Eye (tissue), 1 donor: ENCODE results near the gene CCDC188.
A peak's percentile ranks its signal among the peaks of the same experiment; 100 is the strongest.
"Not testable (repeated sequence)": the region's sequence is repeated elsewhere in the genome, so short reads cannot be mapped to it uniquely, and the experiment has no call there.

Source experiments
- DNase-seq: peaks from one replicate; pipeline ENCODE4 v3.0.0-alpha.2; 2015

Gene CCDC188

DNA sequence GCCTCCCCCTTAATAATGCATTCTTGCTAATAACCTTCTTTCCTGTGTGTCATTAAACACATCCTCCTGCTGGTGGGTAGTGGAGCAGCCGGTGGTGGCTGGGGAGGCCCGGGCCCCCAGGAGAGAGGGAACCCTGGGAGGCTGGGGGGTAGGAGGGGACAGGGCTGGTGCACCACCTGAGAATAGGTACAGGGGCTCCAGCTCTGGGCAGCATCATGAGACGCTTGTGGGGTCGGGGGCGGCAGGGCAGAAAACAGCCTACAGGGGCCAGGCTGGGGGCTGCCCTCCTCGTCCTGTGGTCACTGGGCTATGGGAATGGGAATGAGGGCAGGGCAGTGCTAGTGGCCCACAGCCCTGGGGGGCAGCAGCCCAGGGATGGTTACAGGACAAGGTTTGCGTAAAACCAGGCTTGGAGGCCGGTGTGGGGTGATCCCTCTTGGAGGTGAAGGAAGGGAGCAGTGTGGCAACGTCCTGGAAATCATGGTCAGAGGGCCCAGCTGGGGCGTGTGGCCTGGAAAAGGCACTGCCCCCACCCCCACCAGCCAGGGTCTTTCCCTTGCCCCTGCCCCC, 18.5 kb upstream of the CCDC188 start:
- no peak for DNase-seq

DNA sequence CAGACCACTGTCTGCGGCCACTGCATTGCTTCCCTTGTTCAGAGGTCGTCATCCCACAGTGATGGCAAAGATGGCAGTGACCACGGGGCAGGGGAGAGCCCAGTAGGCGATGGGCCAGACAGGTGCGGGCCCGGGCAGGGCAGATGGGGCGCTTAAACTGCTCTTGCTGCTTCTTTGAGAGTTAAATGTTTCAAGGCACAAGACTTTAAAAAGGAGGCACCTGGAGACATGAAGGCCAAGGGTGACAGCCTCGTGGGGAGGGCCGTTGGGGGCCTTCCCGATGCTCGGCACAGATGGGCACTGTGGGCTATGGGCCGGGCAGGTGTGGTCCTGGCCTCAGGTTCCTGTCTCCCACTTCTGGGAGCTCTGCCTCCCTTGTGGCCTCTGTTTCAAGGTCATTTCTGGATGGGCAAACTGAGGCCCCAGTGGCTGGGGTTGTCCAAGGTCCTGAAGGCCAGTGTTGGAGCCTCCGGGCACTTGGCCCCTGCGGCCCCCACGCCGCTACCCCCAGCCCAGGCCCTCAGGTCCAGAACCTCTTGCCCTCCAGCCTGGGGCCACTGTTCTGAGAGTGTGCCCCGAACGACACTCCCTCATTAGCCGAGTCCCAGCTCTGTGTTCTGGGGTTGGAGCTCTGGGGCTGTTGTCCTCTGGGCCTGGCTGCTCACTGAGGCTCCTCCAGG, 16.9 kb upstream of the CCDC188 start:
- DNase-seq, result no peak

DNA sequence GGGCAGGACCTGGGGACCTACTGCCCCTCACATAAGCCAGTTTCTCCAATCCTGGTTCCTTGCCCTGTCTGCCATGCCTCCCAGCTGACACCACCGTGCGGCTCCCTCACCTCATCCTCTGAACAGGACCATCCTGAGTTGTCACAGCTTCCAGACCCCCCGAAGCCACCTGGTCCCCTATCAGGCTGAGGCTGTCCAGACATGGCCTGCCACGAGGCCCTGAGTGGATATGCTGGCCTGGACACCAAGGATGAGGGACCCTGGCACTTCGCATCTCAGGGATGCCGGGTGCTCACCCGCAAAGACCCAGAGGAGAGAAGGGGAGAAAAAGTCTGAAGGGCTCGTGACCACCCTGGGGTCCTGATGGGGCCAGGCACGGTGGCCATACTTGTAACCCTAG, 15.8 kb upstream of the CCDC188 start:
- DNase-seq, result no peak

DNA sequence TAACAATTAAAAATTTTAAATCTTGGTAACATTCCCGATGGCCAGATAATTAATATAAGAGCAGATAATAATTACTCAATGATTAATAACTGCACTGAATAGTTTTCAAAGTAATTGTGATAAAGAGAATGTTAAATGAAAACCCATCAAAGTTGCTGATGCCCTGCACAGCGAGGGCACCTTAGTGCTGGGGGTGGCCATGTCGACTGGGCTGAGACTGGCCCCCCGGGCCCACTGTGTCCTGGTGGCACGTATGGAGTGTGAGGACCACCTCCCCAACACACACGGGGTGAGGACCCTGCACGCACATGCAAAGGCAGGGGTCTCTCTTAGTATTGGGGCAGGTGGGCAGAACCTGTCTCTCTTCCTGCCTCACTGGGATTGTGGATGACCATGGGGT, 15.1 kb upstream of the CCDC188 start:
- DNase-seq, result no peak

DNA sequence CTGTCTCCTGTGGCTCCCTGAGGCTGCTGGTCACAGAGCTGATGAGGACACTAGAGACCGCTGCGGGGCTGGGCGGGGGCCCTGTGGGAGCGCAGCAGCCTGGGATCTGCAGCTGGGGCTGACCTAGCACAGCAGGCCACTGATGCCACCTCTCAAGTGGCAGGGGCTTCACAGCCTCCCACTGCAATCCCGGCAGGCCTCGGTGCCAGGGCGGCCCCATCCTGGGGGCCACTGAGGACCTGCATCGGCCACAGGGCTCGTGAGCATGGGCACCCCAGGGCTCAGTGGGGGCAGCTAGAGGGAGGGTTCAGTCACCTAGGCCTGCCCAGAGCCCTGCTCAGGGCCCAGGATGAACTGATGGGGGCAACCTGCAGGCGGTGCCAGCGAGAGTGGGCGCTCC, 14.6 kb upstream of the CCDC188 start:
- DNase-seq, result no peak

DNA sequence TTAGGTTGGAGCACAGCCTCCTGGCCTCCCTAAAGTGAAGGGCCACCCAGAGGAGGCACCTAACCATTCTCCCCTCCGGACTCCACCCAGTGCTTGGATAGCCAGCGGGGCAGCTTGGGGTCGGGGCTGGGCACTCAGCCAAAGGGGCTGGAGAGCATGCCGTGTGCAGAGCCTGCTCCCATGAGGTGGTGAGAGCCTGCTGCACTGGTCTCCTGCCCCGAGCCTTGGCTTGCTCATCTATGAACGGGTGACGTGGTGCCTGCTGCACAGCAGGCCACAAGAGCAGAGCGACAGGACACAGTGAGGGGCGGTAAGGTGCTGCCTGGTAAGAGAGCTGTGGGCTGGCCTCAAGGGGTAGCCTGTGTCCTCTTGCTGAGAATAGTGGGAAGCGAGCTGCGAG, 14.0 kb upstream of the CCDC188 start:
- no peak for DNase-seq

DNA sequence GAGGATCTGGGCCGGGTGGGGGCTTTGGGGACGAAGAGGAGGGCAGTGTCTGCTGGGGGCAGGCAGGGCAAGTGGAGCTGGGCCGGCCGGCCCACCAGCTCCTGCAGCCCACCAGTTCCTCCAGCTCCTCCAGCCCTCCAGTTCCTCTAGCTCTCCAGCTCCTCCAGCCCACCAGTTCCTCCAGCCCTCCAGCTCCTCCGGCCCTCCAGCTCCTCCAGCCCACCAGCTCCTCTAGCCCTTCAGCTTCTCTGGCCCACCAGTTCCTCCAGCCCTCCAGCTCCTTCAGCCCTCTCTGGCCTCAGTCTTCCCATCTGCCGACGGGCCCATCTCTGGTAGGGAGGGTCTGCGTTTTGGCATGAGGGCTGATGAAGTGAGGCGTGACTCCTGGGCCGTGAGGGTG, 9.2 kb upstream of the CCDC188 start:
- no peak for DNase-seq

DNA sequence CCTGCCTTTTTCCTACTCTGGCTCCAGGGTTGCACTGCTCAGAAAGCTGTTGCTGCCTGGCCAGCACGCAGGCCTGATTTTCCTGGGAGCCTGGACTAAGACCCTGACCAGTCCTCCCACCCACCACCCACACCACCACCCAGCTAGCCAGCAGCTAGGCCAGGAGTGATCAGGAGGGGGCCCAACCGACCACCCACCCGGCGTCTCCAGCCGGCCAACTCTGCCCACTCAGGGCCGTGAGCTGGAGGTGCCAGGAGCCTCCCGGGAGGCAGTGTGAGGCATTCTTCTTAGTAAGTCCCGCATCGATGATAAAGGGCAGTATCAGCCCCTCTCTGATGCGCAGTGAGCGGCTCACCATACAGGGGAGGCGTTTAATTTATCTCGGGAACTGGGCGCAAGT, 8.7 kb upstream of the CCDC188 start:
- DNase-seq, result not testable (repeated sequence)

DNA sequence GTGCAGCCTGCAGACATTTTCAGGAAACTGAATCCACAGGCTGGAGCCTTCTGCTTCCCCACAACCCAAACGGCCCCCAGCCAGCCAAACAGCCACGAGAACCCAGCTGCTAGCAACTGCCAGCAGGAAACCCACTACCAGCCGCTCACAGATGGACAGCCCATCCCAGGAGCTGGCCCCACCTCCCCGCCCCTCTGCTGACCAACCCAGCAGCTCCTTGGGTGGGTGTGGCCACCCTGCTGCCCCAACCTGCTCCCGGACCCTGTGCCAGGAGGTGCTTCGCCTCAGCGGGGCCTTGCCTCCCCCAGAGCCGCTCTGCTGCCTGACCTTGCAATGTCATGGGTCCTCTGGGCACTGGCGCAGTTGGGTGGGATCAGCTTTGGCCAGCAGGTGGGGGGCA, 8.2 kb upstream of the CCDC188 start:
- peak; percentile 76 for DNase-seq

DNA sequence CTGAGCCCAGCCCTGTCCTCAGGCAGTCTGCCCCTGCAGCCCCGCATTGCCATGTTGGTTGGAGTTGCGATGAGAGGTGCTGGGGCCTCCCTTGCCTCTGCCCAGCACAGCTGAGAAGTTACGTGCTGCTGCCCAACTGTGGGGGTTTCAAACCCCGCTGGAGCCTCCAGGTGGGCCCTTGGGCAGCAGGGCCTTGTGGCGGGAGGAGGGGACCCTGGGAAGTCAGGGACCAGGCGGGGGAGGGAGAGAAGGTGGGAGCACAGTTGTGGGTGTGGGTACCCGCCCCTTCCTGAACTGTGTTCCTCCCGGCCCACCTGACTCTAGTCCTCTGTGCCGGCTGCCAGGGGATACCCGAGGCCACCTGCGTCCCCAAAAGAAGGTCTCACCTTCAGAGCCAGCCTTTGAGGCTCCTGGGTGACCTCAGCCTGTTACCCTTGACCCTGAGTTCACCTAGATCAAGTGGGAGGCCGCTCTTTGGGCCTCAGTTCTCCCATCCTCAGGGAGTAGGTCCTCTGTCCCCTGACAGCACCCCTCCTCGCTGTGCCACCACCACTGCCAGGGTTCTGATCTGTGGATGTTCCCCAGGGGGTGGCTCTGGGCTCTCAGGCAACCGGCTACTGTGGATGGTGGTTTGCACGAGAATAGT, 7.7 kb upstream of the CCDC188 start:
- no peak for DNase-seq

DNA sequence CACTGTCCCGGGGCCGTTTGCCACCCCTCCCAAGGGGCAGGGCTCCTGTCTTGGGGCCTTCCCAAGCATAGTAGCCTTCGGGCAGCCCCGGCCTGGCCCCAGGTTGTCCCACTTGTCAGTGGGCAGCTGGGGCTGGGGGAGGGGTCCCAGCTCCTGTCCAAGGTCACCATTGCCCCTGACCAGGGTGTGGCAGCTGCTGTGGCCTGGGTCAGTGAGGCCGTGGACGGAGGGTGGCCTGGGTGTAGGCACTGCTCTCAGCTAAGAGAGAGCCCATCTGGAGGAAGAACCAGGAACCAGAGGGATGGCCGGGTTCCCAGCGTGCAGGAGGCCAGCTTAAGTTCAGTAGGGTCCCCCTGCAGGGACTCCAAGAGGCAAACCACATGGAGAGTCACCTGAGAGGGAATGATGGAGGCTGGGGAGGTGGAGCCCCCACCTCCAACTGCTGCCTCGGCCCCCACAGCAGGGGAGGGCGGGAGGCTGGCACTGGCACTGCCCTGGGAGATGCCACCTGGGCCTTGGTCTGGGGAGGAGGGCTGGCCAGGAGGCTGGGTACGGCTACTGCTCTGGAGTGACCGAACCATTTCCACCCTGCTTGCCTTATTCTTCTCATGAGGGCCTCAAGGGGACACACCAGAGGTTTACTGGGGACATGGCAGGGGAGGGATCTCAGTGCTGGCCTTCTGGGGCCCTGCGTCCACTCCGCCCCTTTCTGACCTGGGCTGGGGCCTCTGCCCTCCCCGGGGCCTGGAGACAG, 6.8 kb upstream of the CCDC188 start:
- no peak for DNase-seq

DNA sequence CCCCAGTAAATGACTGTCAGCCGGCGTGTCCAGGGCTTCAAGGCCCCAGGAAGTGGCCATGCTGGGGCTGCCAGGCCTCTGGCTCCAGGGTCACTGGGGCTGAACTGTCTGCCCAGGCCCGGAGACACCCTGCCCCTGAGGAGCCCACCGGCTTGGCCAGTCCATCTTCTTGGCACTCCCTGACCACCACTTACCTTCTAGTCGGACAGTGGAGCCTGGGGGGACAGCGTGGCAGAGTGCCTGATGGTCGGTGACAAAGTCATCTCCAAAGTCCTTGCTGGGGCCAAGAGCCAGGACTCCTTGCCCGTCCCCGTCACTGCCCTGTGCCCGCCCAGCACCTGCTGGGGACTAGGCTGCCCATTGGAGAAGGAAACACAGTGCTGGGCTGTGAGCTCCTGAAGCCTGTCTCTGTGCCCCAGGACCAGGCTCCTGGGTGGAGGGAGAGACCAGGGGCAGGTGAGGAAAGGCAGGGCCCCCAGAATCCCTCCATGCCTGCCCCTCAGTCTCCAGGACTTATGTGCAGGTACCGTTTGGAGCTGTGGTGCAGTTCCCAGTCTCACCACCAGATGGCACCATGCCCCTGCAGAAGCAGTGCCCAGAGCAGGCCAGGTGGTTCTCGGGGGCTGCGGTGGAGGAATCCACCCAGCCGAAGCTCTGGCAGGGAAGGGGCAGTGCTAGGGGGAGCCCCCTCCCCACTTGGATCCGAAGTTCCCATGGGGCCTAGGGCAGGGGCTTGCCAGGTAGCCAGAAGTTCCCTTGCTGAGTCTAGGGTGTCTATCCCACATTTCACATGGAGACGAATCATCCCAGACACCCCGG, 6.0 kb upstream of the CCDC188 start:
- peak; percentile 95 for DNase-seq

DNA sequence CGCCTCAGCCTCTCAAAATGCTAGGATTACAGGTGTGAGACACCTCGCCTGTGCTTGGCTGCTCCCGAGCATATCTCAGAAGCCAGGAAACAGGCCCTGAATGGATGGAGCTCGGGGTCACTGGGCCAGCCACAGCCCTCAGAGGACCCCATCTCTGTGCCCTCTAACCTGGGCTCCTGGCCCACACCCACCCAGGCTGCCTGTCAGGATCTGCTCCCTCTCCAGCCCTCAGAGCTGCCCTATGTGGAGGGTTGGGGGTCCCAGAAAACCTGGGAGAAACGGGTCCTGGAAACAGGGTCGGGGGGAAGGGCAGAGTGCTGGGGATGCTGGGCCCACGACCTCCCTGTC, 5.2 kb upstream of the CCDC188 start:
- no peak for DNase-seq

DNA sequence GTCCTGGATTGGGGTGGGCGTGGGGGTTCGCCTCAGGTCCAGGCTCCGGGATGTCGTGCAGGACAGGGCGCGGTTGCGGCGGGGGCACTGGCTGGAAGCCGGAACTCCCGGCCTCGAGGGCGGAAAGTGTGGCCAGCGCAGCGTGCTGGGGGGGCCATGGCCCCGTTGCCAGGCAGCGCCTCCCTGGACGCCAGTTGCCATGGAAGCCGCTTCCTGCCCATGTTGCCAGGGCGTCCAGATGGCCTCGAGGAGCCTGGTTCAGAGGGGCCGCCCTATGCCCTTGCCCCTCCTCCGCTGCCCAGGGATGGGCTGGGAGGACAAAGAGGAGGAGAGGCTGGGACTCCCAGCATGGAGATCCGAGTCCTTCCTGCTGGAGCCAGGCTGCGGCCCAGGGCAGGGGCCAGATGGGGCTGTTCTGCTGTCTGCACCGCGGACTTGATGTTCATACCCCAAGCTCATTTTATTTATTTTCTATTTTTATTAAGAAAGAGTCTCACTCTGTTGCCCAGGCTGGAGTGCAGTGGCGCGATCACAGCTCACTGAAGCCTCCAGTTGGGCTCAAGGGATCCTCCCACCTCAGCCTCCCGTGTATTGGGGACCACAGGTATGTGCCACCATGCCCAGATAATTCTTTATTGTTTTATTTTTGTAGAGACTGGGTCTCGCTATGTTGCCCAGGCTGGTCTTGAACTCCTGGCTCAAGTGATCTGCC, 4.6 kb upstream of the CCDC188 start:
- peak; percentile 93 for DNase-seq

DNA sequence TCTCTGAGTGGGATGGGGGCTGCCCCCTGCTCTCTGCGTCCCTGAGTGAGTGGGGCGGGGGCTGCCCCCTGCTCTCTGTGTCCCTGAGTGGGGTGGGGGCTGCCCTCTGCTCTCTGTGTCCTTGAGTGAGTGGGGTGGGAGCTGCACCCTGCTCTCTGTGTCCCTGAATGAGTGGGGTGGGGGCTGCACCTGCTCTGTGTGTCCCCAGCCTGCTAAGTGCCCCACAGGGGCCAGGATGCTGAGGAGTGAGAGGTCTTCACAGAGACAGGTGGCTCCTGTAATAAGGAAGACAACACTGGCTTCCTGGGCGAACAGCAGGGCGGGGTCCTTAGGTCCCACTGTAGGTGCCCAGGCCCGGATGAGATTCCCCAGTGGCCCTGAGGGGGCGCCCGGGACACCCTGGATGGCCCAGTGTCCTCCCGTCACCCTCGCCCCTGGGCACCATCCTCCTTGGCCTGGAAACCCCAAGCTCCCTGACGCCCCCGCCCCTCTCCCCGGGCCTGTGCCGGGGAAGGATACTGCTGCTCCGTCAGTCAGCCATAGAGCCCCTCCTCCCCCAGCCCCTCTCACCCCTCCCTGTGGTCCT, 3.8 kb upstream of the CCDC188 start:
- DNase-seq, result no peak

DNA sequence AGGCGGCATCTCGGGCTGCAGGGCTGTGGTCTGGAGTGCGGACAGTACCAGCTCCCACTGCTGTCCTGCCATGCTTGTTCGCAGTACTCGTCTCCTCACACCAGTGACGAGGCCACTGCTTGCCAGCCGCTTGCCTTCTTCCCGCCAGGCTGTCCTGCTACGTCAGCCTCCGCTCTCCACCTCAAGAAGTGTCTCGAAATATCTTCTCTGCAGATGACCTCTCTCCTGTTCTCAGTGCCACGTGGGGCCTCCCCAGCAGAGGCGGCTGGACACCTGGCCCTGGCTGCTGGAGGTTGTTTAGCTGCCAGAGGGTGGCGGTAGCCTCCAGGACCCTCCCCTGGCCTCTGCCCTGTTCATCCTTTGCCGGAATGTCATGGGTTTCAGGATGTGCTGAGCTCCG, 3.1 kb upstream of the CCDC188 start:
- DNase-seq, result peak; percentile 42

DNA sequence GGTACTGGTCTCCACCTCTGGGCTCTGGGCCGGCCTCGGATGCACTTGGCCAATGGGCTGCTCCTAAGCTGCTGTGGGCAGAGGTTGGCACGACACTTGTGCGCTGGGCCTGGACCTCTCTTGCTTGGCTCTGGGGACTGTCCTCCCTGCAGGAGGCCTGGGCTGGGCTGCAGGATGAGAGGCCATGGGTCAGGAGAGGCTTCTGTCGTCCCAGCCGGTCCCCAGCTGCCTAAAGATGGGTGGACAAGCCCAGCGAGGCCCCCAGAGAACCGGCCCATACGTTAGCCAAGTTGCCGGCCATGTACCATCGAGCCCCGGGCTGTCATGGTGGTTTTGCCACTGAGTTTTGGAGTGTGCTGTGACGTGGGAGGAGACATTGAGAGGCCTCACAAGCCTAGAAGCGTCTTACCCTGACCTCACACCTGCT, 1.6 kb upstream of the CCDC188 start:
- no peak for DNase-seq

DNA sequence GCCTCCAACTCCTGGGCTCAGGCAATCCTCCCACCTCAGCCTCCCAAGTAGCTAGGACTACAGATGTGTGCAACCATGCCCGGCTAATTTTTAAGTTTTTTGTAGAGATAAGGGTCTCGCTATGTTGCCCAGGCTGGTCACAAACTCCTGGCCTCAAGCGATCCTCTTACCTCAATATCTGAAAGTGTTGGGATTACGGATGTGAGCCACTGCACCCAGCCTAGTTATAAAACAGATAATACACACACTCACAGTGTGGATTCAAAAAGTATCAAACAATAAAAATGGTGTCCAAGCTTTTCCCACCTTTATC, 377 bp upstream of the CCDC188 start:
- no peak for DNase-seq

DNA sequence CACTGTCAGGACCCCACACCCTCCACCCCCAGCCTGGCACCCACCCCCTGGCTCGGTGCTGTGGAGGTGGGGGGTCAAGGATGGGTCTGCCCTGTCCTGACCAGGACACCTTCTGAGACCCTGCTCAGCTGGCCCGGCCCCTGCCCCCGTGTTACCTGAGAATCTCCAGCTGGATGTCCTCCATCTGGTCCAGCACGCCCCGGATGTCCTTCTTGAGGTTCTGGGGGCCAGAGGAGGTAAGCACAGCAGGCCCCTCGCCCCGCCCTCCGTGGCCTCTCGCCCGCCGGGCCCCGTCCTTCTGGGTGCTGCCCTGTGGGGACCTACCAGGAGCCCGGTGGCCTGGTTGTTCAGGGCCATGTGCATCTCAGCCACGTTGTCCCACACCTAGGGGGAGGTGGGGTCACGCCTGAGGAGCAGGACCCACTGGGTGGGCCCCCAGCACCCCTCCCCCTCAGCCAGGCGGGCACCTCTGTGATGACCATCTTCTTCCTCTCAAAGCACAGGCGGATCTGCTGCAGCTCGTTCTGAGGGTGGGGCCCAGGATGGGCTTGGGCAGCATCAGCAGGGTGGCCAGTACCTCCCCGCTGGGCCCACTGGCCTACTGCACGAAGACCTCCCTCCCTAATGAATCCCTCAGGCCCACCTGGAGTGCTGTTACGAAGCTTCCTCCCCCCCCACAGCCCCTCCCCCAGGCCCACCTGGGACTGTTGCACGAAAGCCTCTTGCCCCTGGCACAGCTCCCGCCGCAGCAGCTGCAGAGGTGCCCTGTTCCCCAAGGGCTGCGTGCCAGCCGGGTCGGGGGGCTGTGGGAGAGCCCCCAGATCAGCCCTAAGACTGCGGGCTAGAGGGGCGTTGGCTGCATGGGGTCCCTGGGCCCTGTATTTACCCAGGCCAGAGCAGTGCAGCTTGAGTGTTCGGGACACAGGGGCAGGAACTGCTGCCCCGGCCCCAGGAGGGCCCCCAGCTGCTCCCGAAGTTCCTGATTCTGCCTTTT, 1.3 kb downstream of the CCDC188 start:
- no peak for DNase-seq

DNA sequence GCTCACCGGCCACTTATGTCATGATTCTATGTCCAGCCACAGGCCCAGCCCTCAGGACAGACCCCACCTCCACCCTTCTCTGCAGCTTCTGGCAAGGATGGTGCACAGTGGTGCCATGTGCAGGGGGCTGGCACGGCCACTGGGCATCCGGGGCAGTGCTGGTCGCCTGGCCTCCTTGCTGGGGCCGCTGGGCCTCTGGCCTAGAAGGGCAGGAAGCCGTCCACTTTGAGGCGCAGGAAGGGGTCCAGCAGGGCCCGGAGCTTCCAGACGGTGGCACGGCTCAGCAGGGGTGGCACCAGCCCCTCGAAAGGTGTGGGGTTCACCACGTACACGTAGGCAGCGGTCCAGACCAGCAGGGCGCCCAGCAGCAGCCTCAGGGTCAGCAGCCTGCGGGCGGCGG, 2.4 kb downstream of the CCDC188 start:
- DNase-seq, result no peak
